Forelimb muscle (tissue), 1 donor: ENCODE results near the gene TRIM29. TPM values are rescaled to one million over a fixed set of nuclear protein-coding genes. Genes with fewer than 3 reads are reported as not detected.
"Not testable (repeated sequence)": the region's sequence is repeated elsewhere in the genome, so short reads cannot be mapped to it uniquely, and the experiment has no call there.

Experiments
- DNase-seq: peaks from one replicate; pipeline ENCODE4 v3.0.0-alpha.2; 2013; ENCODE audit warnings: low read depth
- polyA plus RNA-seq: library from polyadenylated mRNA; unstranded; fragments of 120-200 nt; gene quantifications from one replicate; pipeline ENCODE4 v1.2.1, GENCODE V29; 2013; ENCODE audit not compliant: insufficient read length

The TRIM29 gene
- polyA plus RNA-seq: not detected

GRCh38 chr11:120137611-120138521 is at the start of gene TRIM29:
Gene TRIM29 (minus strand): TSS chr11:120138113. CDS start chr11:120138031, 82 bp downstream.
- no peak for DNase-seq

- DNase-seq: peak; percentile 82
Measured at GRCh38 chr11:120186774-120187591, 49.1 kb upstream of the TRIM29 start.

- DNase-seq: no peak
Measured at GRCh38 chr11:120186456-120186773, 48.5 kb upstream of the TRIM29 start.

GRCh38 chr11:120185706-120186455 is 48.0 kb upstream of the TRIM29 start:
- peak; percentile 97 for DNase-seq

- peak; percentile 88 for DNase-seq
Measured at GRCh38 chr11:120184946-120185705, 47.2 kb upstream of the TRIM29 start.

- DNase-seq: no peak
Measured at GRCh38 chr11:120184371-120184945, 46.5 kb upstream of the TRIM29 start.

GRCh38 chr11:120183701-120184141 is 45.8 kb upstream of the TRIM29 start:
- DNase-seq: no peak

- no peak for DNase-seq
Measured at GRCh38 chr11:120182790-120183491, 45.0 kb upstream of the TRIM29 start.

GRCh38 chr11:120182372-120182771 is 44.5 kb upstream of the TRIM29 start:
- DNase-seq: no peak

GRCh38 chr11:120181376-120181975 is 43.6 kb upstream of the TRIM29 start:
- no peak for DNase-seq

GRCh38 chr11:120180551-120181232 is 42.8 kb upstream of the TRIM29 start:
- DNase-seq: no peak

- DNase-seq: not testable (repeated sequence)
Measured at GRCh38 chr11:120180063-120180462, 42.1 kb upstream of the TRIM29 start.

GRCh38 chr11:120179057-120179672 is 41.3 kb upstream of the TRIM29 start:
- DNase-seq: no peak

GRCh38 chr11:120178561-120179056 is 40.7 kb upstream of the TRIM29 start:
- DNase-seq: no peak

GRCh38 chr11:120174866-120175265 is 37.0 kb upstream of the TRIM29 start:
- no peak for DNase-seq

- no peak for DNase-seq
Measured at GRCh38 chr11:120173807-120174206, 35.9 kb upstream of the TRIM29 start.

- no peak for DNase-seq
Measured at GRCh38 chr11:120173019-120173705, 35.2 kb upstream of the TRIM29 start.
